Stimulated activated CD4-positive, alpha-beta T cell treated with anti-CD3 and anti-CD28 coated beads, Interleukin-4, amount 100 ng/mL, for 4 hours (primary cell): Measurements from ENCODE around the gene DLG5.
"Not testable (repeated sequence)": the region's sequence is repeated elsewhere in the genome, so short reads cannot be mapped to it uniquely, and the experiment has no call there.

Source experiments
- DNase-seq, 2 experiments: peaks; one replicate each; pipeline ENCODE4 v3.0.0-alpha.2; 2020

Gene DLG5

GRCh38 chr10:77789861-77790260, 136.7 kb downstream of the DLG5 start:
- DNase-seq: no peak

- DNase-seq: no peak
Measured at GRCh38 chr10:77789016-77789415, 137.5 kb downstream of the DLG5 start.

GRCh38 chr10:77788496-77789010, 138.0 kb downstream of the DLG5 start:
- DNase-seq: no peak

GRCh38 chr10:77787440-77787839, 139.1 kb downstream of the DLG5 start:
- DNase-seq: no peak

- no peak for DNase-seq
Measured at GRCh38 chr10:77784856-77785255, 141.7 kb downstream of the DLG5 start.

GRCh38 chr10:77782328-77783061, 144.1 kb downstream of the DLG5 start:
- no peak for DNase-seq

GRCh38 chr10:77781451-77782327, 144.9 kb downstream of the DLG5 start:
- no peak for DNase-seq

- no peak for DNase-seq
Measured at GRCh38 chr10:77780180-77780579, 146.4 kb downstream of the DLG5 start.

- no peak for DNase-seq
Measured at GRCh38 chr10:77776487-77776886, 150.1 kb downstream of the DLG5 start.

GRCh38 chr10:77774940-77775391, 151.6 kb downstream of the DLG5 start:
- DNase-seq: no peak

- DNase-seq: no peak
Measured at GRCh38 chr10:77773631-77774426, 152.7 kb downstream of the DLG5 start.

- DNase-seq: not testable (repeated sequence)
Measured at GRCh38 chr10:77772852-77773600, 153.5 kb downstream of the DLG5 start.

GRCh38 chr10:77771851-77772250, 154.7 kb downstream of the DLG5 start:
- DNase-seq: no peak

GRCh38 chr10:77771450-77771849, 155.1 kb downstream of the DLG5 start:
- no peak for DNase-seq

- DNase-seq: no peak
Measured at GRCh38 chr10:77770868-77771175, 155.7 kb downstream of the DLG5 start.

GRCh38 chr10:77770081-77770867, 156.3 kb downstream of the DLG5 start:
- DNase-seq: no peak

GRCh38 chr10:77768039-77768438, 158.5 kb downstream of the DLG5 start:
- no peak for DNase-seq

- no peak for DNase-seq
Measured at GRCh38 chr10:77763453-77764430, 162.8 kb downstream of the DLG5 start.

GRCh38 chr10:77758406-77758805, 168.1 kb downstream of the DLG5 start:
- not testable (repeated sequence) for DNase-seq
